HG03103 (cell line): ENCODE measurements around the gene HCST.
"Not testable (repeated sequence)": the region's sequence is repeated elsewhere in the genome, so short reads cannot be mapped to it uniquely, and the experiment has no call there.

ENCODE experiments used
- ATAC-seq: cut with Tn5 transposase; IDR thresholded peaks from one replicate; pipeline ENCODE4 v1.9.1; 2021; ENCODE audit warnings: low read depth; ENCODE audit not compliant: unreplicated experiment

Gene HCST

DNA sequence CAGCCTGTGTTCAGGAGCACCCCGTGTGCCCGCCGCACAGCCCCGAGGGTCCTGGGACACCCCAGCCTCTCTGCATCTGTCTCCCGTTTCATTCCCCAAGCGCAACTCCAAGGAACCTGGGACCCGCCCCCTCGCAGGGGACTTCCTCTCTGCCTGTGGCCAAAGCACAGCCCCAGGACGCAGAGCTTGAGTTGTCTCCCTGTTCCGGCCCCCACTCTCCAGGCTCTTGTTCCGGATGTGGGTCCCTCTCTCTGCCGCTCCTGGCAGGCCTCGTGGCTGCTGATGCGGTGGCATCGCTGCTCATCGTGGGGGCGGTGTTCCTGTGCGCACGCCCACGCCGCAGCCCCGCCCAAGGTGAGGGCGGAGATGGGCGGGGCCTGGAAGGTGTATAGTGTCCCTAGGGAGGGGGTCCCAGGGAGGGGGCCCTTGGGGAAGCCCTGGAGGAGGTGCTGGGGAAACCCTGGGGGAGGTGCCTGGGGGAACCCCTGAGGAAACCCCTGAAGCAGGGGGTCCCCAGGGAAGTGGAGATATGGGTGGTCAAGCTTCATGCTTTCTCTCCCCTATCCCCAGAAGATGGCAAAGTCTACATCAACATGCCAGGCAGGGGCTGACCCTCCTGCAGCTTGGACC is 1.3 kb downstream of the HCST start:
- peak; percentile 42 for ATAC-seq

DNA sequence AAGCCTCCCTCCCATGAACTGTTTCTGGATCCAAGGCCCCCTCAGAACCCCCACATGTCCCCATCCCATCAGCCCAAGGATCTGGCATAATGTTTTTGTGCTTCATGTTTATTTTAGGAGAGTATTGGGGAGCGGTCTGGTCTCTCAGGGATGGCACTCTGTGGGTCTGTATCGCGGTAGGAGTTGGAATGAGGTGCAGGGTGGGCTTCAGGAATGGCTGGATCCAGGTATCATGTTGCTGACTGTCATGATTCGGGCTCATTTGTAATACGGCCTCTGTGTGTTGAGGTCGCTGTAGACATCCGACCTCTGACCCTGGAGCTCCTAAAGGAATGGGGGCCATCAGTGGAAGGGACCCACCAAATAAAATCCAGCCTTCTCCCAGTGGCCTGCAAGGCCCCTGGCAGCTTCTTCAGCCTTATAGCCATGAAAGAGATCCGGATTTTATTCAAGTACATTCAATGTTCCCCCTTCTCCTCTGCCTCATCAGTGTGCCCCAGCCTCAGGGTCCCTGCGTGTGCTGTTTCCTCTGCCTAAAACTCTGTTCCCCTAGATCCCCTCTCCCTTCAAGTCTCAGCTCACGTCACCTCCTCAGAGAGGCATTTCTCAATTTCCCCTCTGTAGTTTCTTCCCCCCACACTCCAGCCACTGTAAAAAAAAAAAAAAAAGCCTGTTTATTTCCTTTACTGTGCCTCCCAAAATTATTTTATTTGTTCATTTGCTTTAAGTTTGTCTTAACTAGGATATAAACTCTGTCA is 2.2 kb downstream of the HCST start:
- no peak for ATAC-seq

DNA sequence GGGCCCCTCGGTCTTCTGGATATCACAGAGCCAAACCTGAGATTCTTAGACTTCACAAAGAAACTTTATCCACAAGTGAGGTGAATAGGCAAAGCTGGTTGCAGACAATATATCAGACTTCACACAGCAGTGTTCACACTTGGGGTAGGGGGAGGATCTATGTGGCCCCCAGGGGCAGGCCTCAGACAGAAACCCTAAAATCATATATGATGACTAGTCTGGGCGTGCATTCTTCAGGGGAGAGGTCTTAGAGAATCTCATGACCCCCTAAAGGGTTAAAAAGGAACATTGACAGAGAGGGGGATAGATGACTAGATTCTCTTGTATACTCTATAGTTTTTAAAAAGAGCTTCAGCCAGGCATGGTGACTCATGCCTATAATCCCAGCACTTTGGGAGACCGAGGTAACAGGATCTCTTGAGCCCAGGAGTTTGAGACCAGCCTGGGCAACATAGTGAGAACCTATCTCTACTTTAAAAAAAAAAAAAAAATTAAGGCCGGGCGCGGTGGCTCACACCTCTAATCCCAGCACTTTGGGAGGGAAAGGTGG is 2.9 kb downstream of the HCST start:
- ATAC-seq, result no peak

DNA sequence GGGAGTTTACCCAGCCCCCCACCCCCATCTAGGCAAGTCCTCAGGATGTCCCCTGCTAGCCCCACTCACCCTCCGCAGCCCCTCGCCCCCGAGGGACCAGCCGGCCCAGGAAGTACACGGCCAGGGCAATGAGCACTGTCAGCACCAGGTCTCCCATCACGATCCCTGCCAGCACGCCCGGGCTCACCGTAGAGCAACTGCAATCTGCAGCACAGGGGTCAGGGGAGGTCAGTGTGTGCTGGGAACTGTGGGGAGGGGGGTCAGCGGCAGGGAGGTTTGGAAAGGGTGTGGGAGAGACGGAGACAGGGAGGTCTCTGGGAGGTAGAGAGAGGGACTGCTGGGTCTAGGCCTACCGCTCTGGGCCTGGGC is 5.0 kb downstream of the HCST start:
- ATAC-seq, result no peak

DNA sequence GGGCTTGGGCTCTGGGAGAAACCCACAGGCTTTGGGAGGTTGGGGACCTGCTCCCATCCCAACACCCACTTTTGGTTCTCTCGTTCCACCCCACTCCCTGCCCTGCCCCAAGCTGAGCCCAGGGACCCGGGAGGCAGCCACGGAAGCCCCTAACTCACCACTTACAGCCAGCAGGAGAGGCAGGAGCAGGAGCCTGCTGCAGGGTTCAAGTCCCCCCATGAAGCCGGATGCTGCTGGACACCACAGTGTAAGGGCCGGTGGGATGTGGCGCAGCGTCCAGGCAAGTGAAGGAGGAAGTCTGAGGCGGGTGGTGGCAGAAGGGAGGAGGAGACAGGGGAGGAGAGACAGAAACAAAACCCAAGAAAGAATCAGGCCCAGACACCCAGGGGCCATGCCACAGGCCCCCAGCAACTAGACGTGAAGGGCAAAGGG is 5.7 kb downstream of the HCST start, which contains the start of gene TYROBP:
Gene TYROBP, minus strand, starts transcription at position 286 of the 432 bp plus-strand sequence. Its CDS starts 67 bp downstream, at position 219.
- no peak for ATAC-seq

DNA sequence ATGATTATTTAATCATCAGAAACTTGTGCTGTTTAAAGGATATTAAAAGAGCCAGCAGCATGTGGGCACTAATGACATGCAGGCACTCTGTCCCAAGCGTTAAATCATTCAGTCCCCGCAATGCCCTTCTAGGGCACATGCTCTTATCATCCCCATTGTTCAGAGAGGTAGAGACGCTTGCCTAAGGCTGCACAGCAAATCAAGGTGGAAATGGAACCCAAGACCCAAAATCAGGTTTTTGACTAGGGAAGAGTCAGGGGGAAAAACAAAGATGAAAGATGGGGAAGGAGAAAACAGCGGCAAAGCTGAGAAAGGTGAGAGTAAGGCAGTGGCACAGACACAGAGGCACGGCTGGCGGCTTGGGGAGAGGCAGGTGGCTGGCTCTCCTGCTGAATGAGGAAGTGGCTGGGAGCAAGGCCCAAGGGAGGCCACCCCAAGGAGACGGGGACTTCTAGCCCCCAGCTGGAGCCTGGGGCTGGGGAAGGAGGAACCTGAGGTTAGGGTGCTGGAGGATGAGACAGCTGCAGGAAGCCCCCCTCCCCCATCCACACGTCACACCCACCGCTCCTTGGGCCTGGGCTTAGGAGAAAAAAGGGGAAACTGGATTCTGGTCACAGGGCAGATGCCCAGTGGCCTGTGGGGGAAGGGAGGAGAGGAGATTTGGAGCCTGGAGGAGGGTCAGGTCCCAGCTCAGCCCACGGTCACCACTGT is 6.8 kb downstream of the HCST start:
- no peak for ATAC-seq

DNA sequence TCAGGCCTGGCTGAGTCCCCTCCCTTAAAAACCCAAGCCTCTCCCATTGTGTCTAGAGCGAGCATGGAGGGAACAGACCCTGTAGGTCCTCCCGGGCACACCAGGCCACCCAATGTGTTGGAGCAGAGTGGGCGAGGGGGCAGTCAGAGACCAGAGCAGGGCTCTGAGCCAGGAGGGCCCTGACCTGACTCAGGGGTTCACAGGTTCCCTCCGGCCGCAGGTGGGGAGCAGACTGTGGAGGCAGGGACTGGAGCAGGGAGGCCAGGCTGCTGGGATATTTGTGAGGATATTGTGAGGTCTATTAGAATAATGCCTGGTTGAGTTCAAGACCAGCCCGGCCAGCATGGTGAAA is 7.3 kb downstream of the HCST start:
- ATAC-seq, result no peak

DNA sequence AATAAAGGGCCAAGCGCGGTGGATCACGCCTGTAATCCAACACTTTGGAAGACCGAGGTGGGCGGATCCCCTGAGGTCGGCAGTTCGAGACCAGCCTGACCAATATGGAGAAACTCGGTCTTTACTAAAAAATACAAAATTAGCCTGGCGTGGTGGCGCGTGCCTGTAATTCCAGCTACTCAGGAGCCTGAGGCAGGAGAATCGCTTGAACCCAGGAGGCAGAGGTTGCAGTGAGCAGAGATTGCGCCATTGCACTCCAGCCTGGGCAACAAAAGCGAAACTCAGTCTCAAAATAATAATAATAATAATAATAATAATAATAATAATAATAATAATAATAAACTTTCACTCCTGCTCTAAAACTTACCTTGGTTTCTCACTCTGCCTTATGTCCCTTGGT is 8.0 kb downstream of the HCST start:
- not testable (repeated sequence) for ATAC-seq

DNA sequence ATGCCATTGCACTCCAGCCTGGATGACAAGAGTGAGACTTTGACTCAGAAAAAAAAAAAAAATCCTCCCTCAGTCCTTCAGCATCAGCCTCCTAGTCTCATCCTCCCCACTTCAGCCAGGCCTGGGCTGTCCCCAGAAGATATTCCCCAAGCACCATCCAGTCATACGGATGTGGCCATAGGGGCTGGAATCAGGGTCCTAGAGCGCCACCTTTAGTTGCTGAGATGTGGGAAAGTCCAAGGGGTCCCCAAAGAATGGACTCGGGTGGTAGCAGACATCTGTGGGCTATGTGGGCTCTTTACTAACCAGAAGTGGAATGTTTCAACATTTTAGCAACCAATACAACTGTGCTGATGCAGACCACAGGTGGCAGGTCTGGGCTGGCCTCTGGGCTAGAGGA is 8.8 kb downstream of the HCST start:
- no peak for ATAC-seq

DNA sequence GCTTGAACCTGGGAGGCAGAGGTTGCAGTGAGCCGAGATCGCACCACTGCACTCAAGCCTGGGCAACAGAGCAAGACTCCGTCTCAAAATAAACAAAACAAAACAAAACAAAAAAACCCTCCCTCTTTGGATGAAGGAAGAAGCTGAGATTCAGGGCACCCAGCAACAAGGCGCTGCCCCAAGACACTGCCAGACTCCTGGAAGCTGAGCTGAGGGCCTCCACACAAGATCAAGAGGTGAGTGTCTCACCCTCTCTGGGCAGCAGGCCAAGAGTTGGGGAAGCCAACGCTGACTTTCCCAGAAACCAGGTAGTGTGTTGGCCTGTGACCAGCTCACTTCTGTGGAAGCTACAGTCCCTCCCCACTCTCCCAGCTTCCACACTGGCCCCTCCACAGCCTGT is 9.5 kb downstream of the HCST start:
- ATAC-seq, result no peak

DNA sequence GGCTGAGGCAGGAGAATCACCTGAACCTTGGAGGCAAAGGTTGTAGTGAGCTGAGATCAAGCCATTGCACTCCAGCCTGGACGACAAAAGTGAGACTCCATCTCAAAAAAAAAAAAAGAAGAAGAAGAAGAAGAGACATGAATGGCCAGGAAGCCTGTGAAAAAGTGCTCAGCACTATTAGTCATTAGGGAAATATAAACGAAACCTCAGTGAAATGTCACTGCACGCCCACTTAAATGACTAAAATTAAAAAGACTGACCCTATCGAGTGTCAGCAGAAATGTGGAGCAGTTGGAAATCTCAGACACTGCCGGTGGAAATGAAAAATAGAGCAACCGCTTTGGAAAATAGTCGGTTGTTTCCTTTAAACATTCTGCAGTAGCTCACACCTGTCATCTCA is 11.3 kb downstream of the HCST start:
- no peak for ATAC-seq

DNA sequence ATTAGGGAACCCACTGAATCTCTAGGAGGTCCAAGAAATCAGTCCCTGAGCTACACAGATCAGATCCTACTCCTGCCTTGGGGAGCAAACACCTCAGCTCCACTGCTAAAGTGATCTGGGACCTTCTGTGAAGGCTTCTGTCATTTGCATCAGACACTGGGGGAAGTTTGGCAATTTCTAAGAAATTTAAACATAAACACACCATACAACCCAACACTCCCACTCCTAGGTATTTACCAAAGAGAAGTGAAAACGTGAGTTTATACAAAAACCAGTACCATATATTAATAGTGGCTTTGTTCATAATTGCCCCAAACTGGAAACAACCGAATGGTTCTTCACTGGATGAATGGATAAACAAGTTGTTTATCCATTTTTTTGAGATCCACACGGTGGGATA is 13.1 kb downstream of the HCST start:
- ATAC-seq, result no peak

DNA sequence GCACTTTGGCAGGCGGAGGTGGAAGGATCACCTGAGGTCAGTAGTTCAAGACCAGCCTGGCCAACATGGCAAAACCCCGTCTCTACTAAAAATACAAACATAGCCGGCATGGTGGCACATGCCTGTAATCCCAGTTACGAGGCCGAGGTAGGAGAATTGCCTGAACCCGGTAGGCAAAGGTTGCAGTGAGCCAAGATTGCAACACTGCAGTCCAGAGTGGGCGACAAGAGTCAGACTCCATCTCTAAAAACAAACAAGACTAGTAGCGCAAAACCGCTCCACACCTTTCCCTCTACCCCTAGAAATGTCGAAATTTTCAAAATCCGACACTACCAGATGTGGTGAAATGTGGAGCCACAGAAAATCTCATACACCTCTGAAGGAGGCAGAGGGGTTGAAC is 17.0 kb downstream of the HCST start:
- ATAC-seq, result no peak

DNA sequence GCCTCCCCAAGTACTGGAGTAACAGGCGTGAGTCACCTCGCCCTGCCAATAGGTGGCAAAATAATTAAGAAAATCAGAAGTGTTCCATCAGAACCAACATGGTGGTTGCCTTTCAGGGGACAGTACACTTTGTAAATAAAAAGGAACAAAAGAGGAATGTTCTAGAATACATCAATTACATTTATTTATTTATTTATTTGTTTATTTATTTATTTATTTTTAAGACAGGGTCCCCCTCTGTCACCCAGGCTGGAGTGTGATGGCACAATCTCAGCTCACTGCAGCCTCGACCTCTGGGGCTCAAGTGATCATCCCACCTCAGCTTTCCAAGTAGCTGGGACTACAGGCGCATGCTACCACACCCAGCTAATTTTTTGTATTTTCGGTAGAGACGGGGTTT is 18.7 kb downstream of the HCST start:
- no peak for ATAC-seq

DNA sequence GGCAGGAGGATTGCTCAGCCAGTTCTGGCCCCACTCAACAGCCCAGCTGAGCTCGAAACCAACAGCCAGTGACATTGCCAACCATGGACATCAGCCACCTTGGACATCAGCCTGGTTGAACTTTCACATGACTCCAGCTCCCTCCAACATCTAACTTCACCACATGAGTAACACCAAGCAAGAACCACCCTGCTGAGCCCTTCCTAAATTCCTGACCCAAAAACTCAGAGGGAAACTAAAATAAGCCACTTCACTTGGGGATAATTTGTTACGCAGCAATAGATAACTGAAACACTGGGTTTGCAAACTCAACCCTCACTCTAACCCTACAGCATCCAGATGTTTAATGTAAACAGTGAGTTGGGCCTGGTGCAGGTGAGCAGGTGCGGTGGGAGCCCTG is 23.2 kb downstream of the HCST start:
- no peak for ATAC-seq

DNA sequence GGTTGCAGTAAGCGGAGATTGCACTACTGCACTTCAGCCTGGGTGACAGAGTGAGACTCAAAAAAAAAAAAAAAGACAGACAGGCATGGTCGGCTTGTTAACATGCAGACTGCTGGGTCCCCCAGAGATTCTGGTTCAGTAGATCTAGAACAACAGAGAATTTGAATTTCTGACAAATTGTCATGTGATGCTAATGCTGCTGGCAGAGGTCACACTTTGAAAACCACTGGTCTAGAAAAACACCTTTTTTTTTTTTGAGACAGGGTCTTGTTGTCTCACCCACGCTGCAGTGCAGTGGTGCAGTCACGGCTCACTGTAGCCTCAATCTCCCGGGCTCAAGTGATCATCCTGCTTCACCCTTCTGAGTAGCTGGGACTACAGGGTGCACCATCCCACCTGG is 26.2 kb downstream of the HCST start:
- ATAC-seq, result no peak

DNA sequence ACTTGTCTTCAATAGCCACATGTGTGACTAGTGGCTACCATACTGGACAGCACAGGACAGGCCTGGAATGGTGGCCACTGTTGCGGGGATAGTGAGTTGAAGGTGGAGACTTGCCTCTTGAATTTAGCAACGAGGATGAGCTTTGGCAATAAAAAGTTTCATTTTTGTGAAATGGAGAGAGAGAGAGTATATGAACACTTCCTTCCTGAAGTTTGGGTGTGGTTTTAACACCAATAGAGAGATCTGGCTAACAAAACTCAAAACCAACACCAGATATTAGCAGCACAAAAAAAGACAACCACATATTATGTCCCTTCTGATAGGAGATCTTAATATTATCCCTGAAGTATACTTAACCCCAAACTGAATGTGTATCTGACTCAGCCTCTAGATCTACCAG is 27.5 kb downstream of the HCST start:
- no peak for ATAC-seq

DNA sequence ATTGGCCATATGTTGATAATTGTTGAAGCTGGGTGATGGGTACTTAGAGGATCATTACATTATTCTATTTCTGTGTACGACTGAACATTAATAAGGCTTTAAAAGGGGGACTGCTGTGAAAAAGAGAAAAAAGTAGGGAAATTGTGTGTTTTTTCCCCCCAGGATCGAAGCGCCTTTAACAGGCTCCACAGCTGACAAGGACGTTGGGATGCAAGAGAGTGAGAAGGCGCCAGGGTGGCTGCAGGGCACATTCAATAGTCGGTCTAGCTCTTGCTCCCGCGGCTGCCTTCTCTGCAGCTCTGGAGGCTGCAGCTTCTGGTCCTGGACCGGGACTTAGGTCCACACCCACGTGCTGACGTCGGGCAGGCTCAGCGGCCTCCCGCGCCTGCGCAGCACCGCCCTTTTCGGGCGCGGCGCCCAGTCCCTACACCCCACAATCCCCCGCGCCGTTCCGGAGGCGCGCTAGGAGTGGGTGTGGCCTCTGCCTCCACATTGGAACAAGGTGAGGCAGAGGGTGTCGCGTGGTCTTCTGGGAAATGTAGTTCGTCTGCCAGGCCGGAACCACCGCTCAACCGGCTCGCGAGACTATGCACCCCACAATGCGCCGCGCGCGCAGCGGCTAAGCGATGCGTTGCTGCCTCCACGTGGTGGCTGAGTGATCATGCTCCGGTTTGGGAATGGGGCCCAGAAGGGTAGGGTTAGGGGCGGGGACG is 29.0 kb downstream of the HCST start:
- ATAC-seq, result peak; percentile 90

DNA sequence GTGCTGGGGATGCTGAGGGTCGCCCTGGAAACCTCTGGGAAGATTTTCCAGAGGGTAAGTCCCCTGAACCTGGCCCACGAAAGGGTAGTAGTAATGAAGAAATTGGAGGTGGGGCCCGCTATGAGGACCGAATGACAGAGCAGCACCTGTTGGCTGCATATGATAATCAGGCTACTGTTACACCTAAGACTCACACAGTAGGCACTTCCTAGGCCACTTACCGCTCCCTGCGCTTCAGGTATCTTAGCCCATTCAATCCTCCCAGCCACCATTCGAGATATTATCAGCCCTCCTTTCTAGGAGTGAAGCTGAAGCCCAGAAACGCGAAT is 29.5 kb downstream of the HCST start:
- ATAC-seq, result no peak

DNA sequence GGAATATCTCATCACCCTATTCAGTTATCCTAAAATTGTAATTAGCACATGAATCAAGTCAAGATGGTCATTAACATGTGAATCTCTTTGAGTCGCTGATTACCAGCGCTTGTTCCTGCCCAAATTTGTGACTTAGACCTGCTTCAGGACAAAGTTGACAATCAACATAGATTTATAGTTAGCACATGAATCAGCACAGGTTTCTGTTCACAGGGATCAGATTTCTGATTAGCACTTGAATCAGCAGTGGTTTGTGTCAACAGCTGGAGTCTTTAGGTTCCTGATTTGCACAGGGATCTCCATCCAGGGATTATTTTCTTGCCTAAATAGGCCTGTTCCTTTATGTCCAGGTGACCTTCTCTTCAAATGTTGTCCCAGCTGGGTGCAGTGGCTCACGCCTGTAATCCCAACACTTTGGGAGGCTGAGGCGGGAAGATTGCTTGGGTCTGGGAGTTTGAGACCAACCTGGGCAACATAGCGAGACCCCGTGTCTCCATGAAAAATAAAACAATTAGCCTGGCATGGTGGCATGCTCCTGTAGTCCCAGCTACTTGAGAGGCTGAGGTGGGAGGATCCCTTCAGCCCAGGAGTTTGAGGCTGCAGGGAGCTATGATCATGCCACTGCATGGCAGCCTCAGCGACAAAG is 30.1 kb downstream of the HCST start:
- no peak for ATAC-seq
